HG03558 (cell line): ENCODE results near the gene CRYBB3.
"Not testable (repeated sequence)": the region's sequence is repeated elsewhere in the genome, so short reads cannot be mapped to it uniquely, and the experiment has no call there.

Experiments used
- ATAC-seq: cut with Tn5 transposase; IDR thresholded peaks from one replicate; pipeline ENCODE4 v1.9.1; 2021; ENCODE audit warnings: moderate number of reproducible peaks; ENCODE audit not compliant: unreplicated experiment; ENCODE audit errors: extremely low read depth

The CRYBB3 gene

GRCh38 chr22:25202290-25202921 is 2.7 kb downstream of the CRYBB3 start:
- no peak for ATAC-seq

DNA sequence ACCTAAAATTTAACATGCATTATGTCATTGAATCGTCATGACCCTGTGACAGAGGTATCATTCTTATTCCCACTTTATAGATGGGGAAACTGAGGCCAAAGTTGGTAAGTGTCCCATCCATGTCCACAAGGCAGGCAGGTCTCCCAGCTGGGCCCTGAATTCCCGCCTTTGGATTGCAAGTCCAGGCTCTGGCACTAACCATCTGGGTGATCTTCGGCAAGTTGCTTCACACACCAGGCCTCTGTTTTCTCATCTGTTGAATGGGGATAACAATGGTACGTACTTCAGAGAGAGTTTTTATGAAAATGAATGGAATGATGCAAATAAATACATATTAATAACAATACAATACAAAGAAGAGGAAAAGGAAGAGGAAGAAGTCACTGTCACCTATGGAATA is 3.4 kb downstream of the CRYBB3 start:
- no peak for ATAC-seq

GRCh38 chr22:25204547-25204946 is 4.9 kb downstream of the CRYBB3 start:
- ATAC-seq, result not testable (repeated sequence)

- ATAC-seq, result no peak
These were observed 6.2 kb downstream of the CRYBB3 start for GRCh38 chr22:25205847-25206246.

- no peak for ATAC-seq
These were observed 7.3 kb downstream of the CRYBB3 start for GRCh38 chr22:25206998-25207397.

DNA sequence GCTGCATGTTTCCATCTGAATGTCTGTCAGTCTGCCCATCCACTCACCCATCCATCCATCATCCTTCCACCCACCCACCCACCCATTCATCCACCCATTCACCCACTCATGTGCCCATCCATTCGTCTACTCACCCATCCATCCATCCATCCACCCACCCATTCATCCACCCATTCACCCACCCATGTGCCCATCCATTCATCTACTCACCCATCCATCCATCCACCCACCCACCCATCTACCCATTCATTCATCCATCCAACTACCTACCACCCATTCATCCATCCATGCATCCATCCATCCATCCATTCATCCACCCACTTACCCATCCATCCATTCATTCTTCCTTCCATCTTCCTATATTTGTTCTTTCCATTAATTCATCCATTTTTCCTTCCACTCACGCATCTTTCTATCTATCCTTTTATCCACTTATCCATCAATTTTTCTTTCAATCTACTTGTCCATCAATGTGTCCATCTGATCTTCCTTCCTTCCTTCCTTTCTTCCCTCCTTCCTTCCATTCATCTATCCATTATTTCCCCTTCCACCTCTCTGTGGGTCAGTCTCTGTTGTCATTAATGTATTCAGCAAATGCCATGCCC is 8.0 kb downstream of the CRYBB3 start:
- ATAC-seq, result no peak

DNA sequence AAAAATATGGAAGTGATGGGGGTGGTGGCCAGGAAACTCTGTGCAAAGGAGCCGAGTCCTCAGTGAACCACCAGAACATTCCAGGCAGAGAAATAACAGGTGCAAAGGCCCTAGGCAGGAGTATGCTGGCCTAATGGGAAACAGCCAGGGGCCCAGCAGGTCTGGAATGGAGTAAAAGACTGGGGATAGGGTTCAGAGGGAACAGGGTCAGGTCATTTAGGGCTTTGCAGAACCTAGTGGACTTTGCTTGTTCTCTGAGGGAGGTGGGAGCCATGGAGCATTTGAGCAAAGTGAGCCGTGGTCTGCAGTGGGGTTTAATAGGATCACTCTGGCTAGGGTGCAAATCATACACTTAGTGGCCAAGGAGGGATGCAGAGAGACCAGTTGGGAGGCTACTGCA is 8.7 kb downstream of the CRYBB3 start:
- no peak for ATAC-seq

DNA sequence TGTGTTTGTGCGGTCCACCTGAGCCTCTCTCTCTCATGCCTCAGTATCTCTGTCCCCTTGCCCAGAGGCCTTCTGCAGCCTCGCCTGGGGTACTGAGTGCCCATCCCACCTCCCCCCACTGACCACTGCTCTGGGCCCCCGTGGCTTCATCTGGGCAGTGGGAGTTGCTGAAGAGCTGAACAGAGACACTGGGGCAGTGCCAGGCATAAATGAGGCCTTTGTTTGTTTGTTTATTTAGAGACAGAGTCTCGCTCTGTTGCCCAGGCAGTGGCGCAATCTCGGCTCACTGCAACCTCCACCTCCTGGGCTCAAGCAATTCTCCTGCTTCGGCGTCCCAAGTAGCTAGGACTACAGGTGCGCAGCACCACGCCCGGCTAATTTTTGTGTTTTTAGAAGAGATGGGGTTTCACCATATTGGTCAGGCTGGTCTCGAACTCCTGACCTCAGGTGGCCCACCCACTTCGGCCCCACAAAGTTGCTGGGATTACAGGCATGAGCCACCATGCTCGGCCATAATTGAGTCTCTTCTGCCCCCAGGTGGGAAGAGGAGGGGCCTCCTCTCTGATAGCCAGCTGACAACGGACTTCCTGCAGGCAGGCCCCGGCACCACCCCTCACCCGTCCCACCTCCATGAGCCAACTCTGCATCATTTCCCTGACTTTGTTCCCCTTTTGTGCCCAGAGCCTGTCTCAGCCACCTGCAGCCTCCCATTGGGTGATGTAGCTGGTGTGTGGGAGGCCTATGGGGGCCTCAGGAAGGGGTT is 9.3 kb downstream of the CRYBB3 start:
- no peak for ATAC-seq

- no peak for ATAC-seq
These were observed 11.1 kb downstream of the CRYBB3 start for GRCh38 chr22:25210793-25211192.

DNA sequence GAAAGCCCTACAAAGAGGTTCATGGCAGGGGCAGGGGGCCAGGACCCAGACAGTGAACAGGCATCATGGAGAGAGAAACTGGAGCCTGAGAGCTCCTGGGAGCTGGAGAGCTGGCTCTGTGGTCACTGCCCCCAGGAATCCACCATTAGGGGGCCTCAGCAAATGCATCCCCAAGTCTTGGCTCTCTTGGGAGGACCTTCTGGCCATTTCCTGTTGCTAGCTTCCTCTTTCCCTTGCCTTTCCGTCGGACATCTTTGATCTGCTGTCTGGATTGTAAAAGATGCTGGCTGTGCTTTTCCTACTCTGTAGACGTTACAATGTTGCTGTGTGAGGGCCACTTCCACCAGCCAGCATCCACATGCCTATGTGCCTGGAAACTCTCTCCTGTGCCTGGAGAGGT is 12.7 kb downstream of the CRYBB3 start:
- no peak for ATAC-seq

DNA sequence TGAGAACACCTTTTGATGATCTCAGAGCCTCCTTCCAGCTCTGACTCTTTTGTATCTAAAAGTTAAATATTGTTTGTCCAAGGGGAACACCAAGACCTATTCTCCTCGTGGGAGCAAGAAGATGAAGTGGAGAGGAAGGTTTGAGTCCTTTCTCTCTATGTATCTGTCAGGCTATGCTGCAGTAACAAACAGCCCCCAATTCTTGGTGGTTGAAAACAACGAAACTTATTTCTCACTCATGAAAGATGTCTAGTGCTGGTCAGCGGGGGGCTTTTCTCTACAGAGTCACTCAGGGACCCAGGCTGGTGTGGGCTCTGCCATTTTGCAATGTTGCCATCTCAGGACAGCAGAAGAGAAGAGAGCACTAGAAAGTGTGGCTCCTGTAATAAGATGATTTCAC is 13.6 kb downstream of the CRYBB3 start:
- ATAC-seq, result no peak

DNA sequence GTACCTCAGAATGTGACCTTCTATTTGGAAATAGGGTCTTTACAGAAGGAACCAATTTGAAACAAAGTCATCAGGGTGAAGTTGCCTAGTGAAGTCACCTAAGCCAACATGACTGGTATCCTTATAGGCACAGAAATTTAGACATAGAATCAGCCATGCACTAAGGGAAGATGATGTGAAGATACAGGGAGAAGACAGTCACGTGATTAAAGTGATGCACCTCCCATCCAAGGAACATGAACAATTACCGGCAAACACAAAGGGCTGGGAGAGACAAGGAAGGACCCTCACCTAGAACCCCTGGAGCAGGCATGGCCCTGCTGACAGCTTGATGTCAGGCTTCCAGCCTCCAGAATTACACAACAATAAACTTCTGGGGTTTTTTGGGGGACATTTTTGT is 16.6 kb downstream of the CRYBB3 start:
- no peak for ATAC-seq

DNA sequence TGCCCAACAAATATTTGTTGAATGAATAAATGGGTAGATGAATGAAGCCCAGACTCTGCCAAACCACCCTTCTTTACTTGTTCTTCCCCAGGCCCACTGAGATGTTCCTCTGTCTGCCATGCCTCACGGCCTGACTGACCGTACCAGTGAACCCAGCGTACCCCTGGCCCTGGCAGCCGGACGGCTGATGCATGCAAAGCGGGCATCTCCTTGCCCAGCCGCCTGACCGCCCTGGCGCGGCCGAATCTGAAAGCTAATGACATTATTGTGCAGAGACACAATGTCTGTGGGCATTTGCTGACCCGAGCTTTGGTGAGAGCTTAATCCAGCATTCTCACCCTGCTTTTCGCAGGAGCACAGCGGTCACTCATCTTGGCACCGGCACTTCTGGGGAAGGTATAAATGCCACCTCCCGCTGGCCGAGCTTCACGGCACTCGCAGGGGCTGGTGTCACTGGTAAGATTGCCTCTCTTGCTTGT is 19.6 kb downstream of the CRYBB3 start, which contains the start of gene CRYBB2:
Gene CRYBB2 (plus strand): TSS at position 429 of the 479 bp plus-strand sequence. CDS start 1,791 bp downstream, outside the sequence.
- ATAC-seq, result no peak

DNA sequence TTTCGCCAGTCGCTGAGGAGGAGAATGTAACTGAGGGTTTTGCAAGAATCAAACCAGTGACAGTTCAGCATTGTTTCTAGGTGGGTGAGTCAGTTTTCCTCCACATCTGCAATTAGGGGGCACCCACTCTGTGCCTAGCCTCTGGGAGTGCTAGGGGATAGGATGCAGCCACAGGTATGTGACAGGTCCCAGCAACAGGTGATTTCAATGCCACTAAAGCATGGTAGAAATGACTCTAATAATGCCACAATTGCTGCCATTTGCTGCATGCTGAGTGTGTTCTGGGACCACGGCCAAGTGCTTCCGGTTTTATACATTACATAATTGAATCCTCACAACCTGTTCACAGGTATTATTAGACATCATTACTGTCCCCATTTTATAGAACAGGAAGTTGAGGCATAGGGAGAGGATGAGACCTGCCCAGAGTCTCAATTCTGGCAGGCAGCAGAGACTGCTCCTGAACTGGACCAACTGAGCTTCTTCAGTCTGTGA is 20.3 kb downstream of the CRYBB3 start:
- ATAC-seq, result no peak

DNA sequence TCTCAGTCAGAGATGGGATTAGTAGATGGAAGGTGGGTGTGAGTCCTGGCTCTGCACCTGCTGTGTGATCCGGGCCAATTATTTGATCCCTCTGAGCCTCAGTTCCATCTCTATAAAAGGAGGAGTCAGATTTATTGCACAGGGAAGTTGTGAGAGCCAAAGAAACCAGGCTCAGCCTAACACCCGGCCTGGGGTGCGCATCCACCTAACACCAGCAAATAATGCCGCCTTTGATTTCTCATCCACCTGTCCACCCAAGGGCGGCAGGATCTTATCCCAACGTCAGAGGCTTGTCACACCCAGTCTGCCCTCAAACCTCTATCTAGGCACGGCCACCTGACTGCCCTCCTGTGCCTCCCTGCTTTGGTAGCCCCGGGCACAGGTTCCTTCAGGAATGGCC is 22.1 kb downstream of the CRYBB3 start:
- no peak for ATAC-seq

GRCh38 chr22:25223269-25223850 is 23.7 kb downstream of the CRYBB3 start:
- no peak for ATAC-seq

- no peak for ATAC-seq
These were observed 29.2 kb downstream of the CRYBB3 start for GRCh38 chr22:25228822-25229221.

GRCh38 chr22:25230760-25231159 is 31.1 kb downstream of the CRYBB3 start:
- ATAC-seq, result not testable (repeated sequence)

- ATAC-seq, result no peak
These were observed 32.6 kb downstream of the CRYBB3 start for GRCh38 chr22:25232301-25232700.

- ATAC-seq, result not testable (repeated sequence)
These were observed 34.0 kb downstream of the CRYBB3 start for GRCh38 chr22:25233706-25234105.
